ENCODE results near the gene WASF1.
"Not testable (repeated sequence)": the region's sequence is repeated elsewhere in the genome, so short reads cannot be mapped to it uniquely, and the experiment has no call there.

The WASF1 gene

GRCh38 chr6:110170081-110170480 lies 9.4 kb downstream of the WASF1 start:
- DNase-seq, result no peak

- DNase-seq, result no peak
Observed at GRCh38 chr6:110158479-110158878, 21.0 kb downstream of the WASF1 start.

DNA sequence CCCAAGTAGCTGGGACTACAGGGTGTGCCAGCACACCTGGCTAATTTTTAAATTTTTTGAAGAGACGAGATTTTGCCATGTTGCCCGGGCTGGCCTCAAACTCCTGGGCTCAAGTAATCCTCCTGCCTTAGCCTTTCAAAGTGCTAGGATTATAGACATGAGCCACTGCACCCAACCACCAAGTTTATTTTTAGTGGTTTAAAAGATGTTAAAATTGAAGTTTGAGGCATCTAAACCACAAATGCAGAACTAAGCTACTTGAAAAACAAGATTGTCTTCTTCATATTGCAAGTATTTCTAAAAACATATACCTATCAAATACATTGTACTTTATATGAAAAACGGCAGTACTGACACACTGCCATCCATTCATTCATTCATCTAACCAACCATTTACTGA lies 31.6 kb downstream of the WASF1 start:
- DNase-seq, result peak; percentile 68

- DNase-seq, result no peak
Observed at GRCh38 chr6:110140650-110141049, 38.8 kb downstream of the WASF1 start.

GRCh38 chr6:110139052-110139451 lies 40.4 kb downstream of the WASF1 start:
- no peak for DNase-seq

DNA sequence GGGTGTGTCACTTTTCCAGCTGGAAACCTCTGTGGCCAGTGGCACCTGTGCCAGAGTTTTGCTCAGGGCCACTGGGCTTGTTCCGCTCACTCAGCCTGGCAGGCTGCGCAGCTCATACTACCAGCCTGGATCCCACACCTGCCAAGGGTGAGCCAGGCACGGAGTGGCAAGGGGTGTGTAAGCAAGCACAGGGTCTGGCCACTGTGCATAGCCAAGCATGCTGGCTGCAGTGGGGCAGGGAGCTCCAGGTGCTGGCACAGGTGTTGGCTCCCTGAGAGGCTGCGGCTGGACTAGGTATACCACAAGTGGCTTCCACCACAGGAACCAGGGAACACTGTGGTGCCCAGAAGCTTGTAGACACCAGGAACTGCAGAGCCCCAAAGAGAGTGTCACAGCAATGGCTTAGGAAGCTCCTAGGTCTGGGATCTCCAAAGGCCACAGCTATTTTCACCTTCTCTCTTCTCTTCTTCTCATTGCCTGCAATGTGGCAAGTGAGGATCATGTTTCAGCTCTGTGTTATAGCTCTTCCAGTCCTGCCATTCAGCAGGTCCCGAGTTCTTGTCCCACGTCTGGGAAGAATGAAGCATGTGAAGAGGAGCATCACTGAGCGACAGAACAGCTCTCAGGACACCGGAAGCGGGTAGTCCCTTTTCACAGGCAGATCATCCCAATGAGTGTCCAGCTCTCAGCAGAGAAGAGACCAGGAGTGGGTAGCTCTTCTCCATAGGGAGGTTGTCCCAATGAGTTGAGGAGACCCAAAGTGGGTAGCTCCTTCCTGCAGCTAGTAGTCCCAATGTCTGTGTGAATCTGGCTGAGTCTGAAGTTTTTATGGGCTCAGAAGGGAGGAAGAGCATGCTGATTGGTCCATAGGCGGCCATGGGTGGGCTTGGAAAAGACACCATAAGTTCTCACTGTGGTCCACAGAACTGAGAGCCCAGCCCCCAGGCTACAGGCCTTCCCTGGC lies 41.3 kb downstream of the WASF1 start:
- no peak for DNase-seq

DNA sequence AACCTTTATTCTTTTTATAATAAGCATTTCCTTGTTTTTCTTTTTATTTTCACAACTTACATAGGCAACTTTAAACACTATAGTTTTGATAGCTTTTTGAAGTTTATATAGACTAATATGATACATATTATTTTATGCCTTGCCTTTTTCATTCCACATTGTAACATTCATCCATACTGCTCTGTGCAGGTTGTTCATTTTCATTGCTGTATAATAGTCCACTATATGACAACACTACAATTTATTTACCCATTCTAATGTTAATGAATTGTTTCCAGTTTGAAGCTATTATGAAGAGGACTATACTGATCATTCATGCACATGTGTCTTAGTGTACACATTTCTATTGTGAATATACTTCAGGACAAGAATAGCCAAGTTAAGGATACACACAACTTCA lies 49.1 kb downstream of the WASF1 start:
- no peak for DNase-seq

- no peak for DNase-seq
Observed at GRCh38 chr6:110128418-110128817, 51.1 kb downstream of the WASF1 start.

GRCh38 chr6:110125361-110125760 lies 54.1 kb downstream of the WASF1 start:
- no peak for DNase-seq

GRCh38 chr6:110121655-110122054 lies 57.8 kb downstream of the WASF1 start:
- not testable (repeated sequence) for DNase-seq

DNA sequence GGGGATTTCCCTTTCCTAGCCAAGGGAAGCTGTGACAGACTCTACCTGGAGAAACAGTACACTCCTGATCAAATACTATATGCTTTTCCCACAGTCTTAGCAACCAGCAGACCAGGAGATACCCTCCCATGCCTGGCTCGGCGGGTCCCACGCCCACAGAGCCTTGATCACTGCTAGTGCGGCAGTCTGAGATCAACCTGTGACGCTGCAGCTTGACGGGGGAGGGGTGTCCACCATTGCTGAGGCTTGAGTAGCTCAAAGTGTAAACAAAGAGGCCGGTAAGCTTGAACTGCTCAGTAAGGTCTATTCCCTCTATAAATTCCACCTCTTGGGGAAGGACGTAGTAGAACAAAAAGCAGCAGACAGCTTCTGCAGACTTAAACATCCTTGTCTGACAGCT lies 63.2 kb downstream of the WASF1 start:
- no peak for DNase-seq

GRCh38 chr6:110114004-110114403 lies 65.5 kb downstream of the WASF1 start:
- no peak for DNase-seq

DNA sequence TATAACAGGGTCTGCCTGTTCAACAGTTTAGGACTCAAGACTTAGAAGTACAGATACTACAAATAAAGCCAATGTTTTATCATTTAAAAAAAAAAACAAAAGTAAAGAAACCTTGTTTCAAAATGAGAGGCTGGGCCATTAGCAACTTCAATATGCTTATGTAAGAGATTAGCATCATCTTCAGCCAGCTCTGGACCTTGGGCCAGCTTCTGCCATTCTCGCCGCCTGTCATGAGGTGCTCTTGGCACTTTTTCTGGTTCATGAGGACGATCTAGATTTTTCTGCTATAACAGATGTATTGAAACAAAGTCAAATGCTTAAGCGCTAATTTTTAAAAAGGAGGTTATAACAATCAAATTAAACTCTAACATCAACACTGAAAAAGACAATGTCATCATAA lies 74.2 kb downstream of the WASF1 start:
- DNase-seq, result no peak

DNA sequence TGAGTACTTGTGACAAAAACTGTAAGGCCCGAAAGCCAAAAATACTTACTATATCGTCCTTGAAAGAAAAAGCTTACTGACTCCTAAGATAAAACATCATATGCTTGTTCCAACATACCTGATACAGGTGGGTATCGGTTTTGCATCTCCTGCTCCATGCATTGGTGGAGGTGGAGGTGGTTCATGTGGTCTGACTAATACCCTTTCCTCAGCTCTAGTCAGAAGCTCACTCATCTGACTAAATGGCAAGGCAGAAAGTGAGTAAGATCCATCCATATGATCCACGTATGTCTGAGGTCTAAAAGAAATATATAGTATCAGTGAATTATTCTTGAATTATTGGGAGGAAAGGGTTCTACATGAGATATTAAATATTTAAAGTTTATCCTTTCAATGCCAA lies 76.2 kb downstream of the WASF1 start:
- DNase-seq, result no peak

GRCh38 chr6:110102411-110102810 lies 77.1 kb downstream of the WASF1 start:
- DNase-seq, result no peak

- no peak for DNase-seq
Observed at GRCh38 chr6:110101885-110102284, 77.6 kb downstream of the WASF1 start.

- DNase-seq, result no peak
Observed at GRCh38 chr6:110098511-110099116, 80.9 kb downstream of the WASF1 start.

DNA sequence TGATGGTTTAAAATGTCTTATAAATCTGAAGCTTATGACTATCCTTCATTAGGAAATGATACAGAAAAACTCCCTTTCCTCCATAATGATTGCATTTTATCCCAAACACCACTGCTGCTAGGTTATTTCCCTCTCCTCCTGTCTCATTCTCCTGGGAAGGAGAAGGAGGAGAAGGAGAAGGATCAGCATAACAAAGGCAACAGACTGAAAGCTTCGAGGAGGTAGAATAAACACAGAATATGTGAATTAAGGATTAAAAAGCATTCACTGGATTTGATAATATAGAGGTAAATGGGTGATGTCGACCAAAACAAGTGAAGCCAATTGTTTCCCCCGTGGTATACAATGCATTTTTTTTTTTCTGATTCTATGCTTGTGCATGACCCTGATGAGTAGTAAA lies 82.0 kb downstream of the WASF1 start:
- no peak for DNase-seq

DNA sequence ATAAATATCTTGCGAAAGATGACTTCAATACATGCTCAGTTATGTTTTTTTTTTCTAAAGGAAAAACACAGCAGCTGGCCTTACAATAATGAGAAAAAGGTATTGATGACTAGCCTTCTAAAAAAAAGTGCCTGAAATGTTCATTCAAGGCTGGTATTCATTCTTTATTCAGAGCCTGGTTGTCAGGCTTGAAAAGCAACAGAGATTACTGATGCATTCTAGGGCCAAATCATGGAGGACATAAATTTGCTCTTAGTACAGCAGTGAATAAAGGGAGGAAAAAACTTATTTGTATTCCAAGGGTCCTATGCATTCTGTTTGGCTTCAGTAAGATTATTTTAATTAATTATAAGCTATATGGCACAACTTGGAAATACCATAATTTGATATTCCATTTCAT lies 83.5 kb downstream of the WASF1 start:
- no peak for DNase-seq

GRCh38 chr6:110095101-110095500 lies 84.4 kb downstream of the WASF1 start:
- DNase-seq, result no peak

- no peak for DNase-seq
Observed at GRCh38 chr6:110093981-110094380, 85.5 kb downstream of the WASF1 start.

DNA sequence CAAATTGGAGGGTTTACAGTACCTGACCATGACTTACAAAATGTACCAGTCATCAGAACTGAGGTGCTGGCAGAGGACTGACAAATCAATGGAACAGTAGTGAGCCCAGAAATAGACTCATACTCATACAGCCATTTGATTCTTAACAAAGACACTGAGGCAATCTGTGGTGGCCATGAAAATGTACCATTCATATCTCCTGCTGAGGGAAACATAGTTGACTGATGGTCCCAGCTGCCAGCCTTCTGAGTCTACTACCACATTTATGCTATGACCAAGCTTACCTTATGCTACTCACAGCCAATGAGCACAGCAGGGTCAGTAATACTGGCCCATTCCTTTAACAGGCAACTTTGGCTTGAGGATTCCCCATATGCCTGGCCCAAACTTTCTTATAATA lies 88.6 kb downstream of the WASF1 start:
- DNase-seq, result no peak

GRCh38 chr6:110089323-110089722 lies 90.1 kb downstream of the WASF1 start:
- no peak for DNase-seq

DNA sequence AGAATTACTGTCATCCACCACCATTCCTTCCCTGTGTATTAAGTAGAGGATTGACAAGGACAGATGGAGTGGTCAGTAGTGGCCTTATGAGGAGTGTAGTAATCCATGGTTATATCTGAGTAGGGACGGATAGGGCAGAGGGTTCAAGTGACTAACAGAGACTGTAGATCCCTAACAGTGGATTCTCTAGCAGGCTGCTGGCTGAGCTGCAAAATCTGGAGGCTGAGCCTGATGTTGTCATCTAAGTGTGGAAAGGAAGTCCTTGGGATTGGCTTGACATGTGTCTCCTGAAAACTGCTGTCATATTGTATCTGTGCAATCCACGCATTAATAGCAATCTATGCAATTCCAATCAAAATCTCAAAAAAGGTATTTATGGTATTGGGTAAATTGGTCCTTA lies 94.2 kb downstream of the WASF1 start:
- no peak for DNase-seq
